ENCODE data around the gene CCDC69.

CCDC69 gene

GRCh38 chr5:151137067-151137825 is 86.6 kb downstream of the CCDC69 start:
- TF ChIP-seq POLR2A (IDR thresholded peaks at IDR 0.05; ENCODE audit: low read length): no peak
- no peak for TF ChIP-seq GATA1 (IDR thresholded peaks at IDR 0.05; ENCODE audit: low read depth, low read length)
- DNase-seq: no peak

- no peak for TF ChIP-seq GATA1 (IDR thresholded peaks at IDR 0.05; ENCODE audit: low read depth, low read length)
- no peak for TF ChIP-seq POLR2A (IDR thresholded peaks at IDR 0.05; ENCODE audit: low read length)
- DNase-seq: no peak
Measured at GRCh38 chr5:151134228-151134627, 89.7 kb downstream of the CCDC69 start.

- DNase-seq: no peak
- TF ChIP-seq POLR2A (IDR thresholded peaks at IDR 0.05; ENCODE audit: low read length) (no peak), GATA1 (IDR thresholded peaks at IDR 0.05; ENCODE audit: low read depth, low read length) (no peak)
Measured at GRCh38 chr5:151132963-151133362, 90.9 kb downstream of the CCDC69 start.

Data from erythroblast (primary cell).